Pancreas (tissue), 10 donors: ENCODE results near the gene CLRN1. TPM values are rescaled to one million over a fixed set of nuclear protein-coding genes. Genes with fewer than 3 reads are reported as not detected.

Experiments used
- ATAC-seq, 4 donors: fragments of 200-7000 bp; cut with Tn5 transposase; one replicate each; pipeline versions ENCODE4 v1.8.0 to v1.9.1; 2020; ENCODE audit warnings: mild to moderate bottlenecking in 4 of 4, moderate library complexity in 4 of 4
- DNase-seq, 6 donors: peaks; one replicate each; pipeline ENCODE4 v3.0.0-alpha.2; 2020
- FAIRE-seq: peaks from 2 replicates; lab custom pipeline; 2012; peaks lifted over from hg19 to GRCh38; lab: Jason Lieb, UNC
- H3K27ac ChIP-seq, 4 donors: fragments of 200-600 bp; sonication (generic); 1 replicate in 3 of 4; 2 replicates in 1 of 4; pipeline versions ENCODE4 v1.5.0 to v1.8.0; 2020
- H3K27me3 ChIP-seq, 4 donors: fragments of 200-600 bp; one replicate each; pipeline ENCODE4 v1.8.0; 2021
- H3K36me3 ChIP-seq, 3 donors: fragments of 200-600 bp; sonication (generic) in 1 of 3; one replicate each; pipeline versions ENCODE4 v1.5.0 to v1.8.0; 2020 to 2021
- H3K4me1 ChIP-seq, 3 donors: fragments of 200-600 bp; one replicate each; pipeline ENCODE4 v1.8.0; 2021
- H3K4me3 ChIP-seq, 4 donors: fragments of 200-600 bp; sonication (generic) in 2 of 4; one replicate each; pipeline versions ENCODE4 v1.5.0 to v1.8.0; 2020 to 2021
- H3K9me3 ChIP-seq, 4 donors: fragments of 200-600 bp; one replicate each; pipeline ENCODE4 v1.8.0; 2021
- WGBS, 2 donors: extraction: QIAGEN DNeasy Blood & Tissue Kit; methylation state at CpG; one replicate each; pipeline ENCODE4 v1.1.7; 2013; 5-methylcytosine and 5-hydroxymethylcytosine counted together
- intact Hi-C, 3 donors: fragments of 100-400 bp; cut with DNase I; formaldehyde crosslinking; loops; one replicate each; pipeline versions ENCODE4 v1.11.1 to v1.14.2; 2022
- polyA plus RNA-seq, 2 donors: library from polyadenylated mRNA; stranded (reverse); fragments of 200-250 nt; gene quantifications; one replicate each; pipeline ENCODE4 v1.2.3, GENCODE V29; 2013
- total RNA-seq, 6 donors: library from RNA; stranded (reverse); fragmentation: NEBNext Ultra II Directional in 4 of 6; extraction: Animal tissue kit (Norgen Biotek cat#: 25700) in 4 of 6; gene quantifications; one replicate each; pipeline versions ENCODE4 v1.2.1 to v1.2.4, GENCODE V29; 2021 to 2023
- TF ChIP-seq, protein P1 (sequence below), 4 donors: fragments of 200-600 bp; sonication (generic) in 3 of 4; IDR thresholded peaks; one replicate each; pipeline versions ENCODE4 v1.5.0 to v1.8.0; 2021; ENCODE audit warnings: antibody characterized with exemption in 4 of 4
- donor health status: healthy with polysubstance abuse.
- donor health status: DM: no; HTN: no; CAD: no; lungs with moderate emphysema.
- donor health status: DM: no; HTN: no; CAD: no.
- donor health status: control.
- donor health status: control.
- donor health status: Bipolar disorder and iron deficiency.
- donor health status: DM: yes; HTN: yes; CAD: no.
- donor health status: DM: no; HTN: no; CAD: no.
- donor health status: DM: no; HTN: no; CAD: no.
- donor health status: DM: yes; HTN: yes; CAD: no.

CLRN1 gene
- total and polyA plus RNA-seq, 8 donors, result not detected

DNA sequence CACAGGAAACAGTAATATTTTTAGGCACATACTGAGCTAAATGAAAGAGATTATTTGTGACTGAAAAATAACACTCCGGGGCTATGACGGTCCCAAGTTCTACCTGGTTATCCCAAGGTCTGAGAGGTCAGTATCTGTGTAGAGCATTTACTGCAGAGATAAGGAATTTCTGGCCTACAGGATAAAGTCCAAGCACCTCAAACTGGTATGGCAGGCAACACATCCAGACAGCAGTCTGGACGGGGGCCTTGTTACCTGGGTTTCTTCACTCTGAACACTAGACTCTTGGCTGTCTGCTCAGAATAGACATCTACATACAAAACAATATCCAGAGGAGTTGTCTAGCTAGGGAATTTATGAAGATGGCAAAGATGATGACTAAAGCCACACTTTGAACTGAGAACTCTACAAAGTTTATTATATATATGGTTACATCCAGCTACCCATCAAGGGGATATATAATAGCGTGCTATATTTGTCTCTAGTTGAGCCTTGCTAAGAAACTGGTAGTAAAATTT, 42.0 kb upstream of the CLRN1 start:
- intact Hi-C loops, result no loop called here
- WGBS, 2 donors, result 30 to 57% methylated on average over 4 of the region's 4 CpGs
- DNase-seq (no peak), FAIRE-seq (no peak), ATAC-seq (no peak)
- H3K27me3 ChIP-seq, result no peaks in the 10 kb centered on the region
- no peak overlapping the region for H3K27ac ChIP-seq
- TF ChIP-seq, protein P1, sequence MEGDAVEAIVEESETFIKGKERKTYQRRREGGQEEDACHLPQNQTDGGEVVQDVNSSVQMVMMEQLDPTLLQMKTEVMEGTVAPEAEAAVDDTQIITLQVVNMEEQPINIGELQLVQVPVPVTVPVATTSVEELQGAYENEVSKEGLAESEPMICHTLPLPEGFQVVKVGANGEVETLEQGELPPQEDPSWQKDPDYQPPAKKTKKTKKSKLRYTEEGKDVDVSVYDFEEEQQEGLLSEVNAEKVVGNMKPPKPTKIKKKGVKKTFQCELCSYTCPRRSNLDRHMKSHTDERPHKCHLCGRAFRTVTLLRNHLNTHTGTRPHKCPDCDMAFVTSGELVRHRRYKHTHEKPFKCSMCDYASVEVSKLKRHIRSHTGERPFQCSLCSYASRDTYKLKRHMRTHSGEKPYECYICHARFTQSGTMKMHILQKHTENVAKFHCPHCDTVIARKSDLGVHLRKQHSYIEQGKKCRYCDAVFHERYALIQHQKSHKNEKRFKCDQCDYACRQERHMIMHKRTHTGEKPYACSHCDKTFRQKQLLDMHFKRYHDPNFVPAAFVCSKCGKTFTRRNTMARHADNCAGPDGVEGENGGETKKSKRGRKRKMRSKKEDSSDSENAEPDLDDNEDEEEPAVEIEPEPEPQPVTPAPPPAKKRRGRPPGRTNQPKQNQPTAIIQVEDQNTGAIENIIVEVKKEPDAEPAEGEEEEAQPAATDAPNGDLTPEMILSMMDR (IDR thresholded peaks at IDR 0.05), result no peak
- H3K4me3 ChIP-seq, result no peak overlapping the region
- no peaks in the 10 kb centered on the region for H3K4me1 ChIP-seq
- no peaks in the 10 kb centered on the region for H3K9me3 ChIP-seq
- H3K36me3 ChIP-seq, result no peaks in the 10 kb centered on the region

DNA sequence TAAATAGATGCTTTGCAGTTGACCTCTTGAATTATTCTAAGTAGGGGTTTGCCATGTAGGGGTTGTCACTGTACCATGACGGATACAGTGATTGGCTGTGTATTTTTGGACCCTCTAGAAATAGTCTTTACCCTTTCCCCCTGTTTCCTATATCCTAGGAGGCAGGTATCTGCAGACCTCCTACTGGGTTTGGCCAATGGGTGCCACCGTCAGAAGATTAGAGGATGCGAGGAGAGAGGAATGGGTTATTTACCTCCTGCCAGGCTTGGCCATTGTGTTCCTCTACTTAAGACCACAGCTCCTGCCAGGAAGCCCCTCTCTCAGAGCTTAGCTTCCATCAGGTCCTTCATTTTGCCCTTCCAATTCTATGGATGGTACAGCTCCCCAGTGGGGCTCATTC, 40.2 kb upstream of the CLRN1 start:
- TF ChIP-seq, protein P1 (IDR thresholded peaks at IDR 0.05), result no peak
- ATAC-seq, result no peak
- Histone ChIP-seq H3K27me3 (no peaks in the 10 kb centered on the region), H3K9me3 (no peaks in the 10 kb centered on the region), H3K4me1 (no peaks in the 10 kb centered on the region), H3K27ac (no peak overlapping the region), H3K4me3 (no peak overlapping the region), H3K36me3 (no peaks in the 10 kb centered on the region)
- DNase-seq, result no peak
- no peak for FAIRE-seq
- intact Hi-C loops, result no loop called here
- 50 to 63% methylated on average over 3 of the region's 3 CpGs for WGBS, 2 donors

DNA sequence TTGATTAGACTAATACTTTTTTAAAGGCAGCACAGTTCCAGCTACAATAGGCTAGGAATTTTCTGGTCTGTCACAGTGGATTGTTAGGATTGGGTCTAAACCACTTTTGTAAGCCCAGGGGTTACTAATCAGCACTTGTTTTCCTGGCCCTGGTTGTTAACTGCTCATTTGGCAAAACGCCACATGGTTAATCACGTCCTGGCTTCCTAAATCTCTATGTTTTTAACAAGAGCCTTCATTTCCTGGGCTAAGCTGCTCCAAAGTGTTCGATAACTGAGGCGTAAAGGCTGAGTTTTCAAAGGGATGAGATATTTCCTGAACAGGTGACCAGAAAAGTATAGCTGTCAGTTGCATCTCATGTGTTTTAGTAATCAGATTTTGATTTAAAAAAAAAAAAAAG, 38.9 kb upstream of the CLRN1 start:
- Histone ChIP-seq H3K27me3 (no peaks in the 10 kb centered on the region), H3K4me1 (no peaks in the 10 kb centered on the region), H3K4me3 (no peak overlapping the region), H3K27ac (no peak overlapping the region), H3K9me3 (no peaks in the 10 kb centered on the region), H3K36me3 (no peaks in the 10 kb centered on the region)
- FAIRE-seq (no peak), ATAC-seq (peak in 2 of 4 donors; percentile 15 to 52), DNase-seq (no peak)
- TF ChIP-seq, protein P1 (IDR thresholded peaks at IDR 0.05), result no peak
- 32 to 33% methylated on average over 4 of the region's 4 CpGs for WGBS, 2 donors
- intact Hi-C loops, result no loop called here

DNA sequence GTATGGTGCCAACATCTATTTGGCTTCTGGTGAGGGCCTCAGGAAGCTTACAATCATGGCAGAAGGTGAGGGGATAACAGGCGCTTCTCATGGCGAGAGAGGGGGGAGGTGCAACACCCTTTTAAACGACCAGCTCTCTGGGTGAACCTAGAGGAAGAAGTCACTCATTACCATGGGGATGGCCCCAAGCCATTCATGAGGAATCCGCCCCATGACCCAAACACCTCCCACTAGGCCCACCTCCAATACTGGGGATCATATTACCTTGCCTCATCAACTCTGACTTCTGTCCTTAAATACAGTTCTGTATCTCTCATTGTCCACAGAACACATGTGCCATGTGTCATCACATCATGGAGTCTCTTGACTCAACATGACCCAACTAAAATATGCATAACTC, 37.5 kb upstream of the CLRN1 start:
- Histone ChIP-seq H3K4me1 (no peaks in the 10 kb centered on the region), H3K27ac (no peak overlapping the region), H3K4me3 (no peak overlapping the region), H3K36me3 (no peaks in the 10 kb centered on the region), H3K9me3 (no peaks in the 10 kb centered on the region), H3K27me3 (no peaks in the 10 kb centered on the region)
- ATAC-seq (no peak), FAIRE-seq (no peak), DNase-seq (no peak)
- WGBS, 2 donors, result 70 to 76% methylated on average over 4 of the region's 4 CpGs
- TF ChIP-seq, protein P1 (IDR thresholded peaks at IDR 0.05), result no peak
- intact Hi-C loops, result no loop called here

DNA sequence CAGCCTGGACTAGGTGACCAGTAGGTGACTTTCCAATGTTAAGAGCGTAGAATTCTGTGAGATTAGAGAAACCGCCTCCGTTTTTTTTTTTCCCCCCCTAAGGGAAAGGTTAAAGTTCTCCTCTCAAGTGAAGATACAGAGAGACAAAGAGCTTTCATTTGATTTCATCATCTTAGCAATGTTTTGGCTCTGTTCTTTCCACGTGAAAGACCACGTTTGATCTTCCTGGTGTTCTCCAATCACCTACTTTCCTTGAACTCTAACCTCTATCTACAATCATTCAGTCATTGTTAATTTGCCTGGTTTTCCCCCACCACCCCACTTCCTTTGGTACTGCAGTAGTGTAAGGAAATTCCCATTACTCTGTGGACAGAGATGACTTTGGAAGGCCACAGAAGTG, 36.9 kb upstream of the CLRN1 start:
- TF ChIP-seq, protein P1 (IDR thresholded peaks at IDR 0.05), result no peak
- no peak overlapping the region for H3K27ac ChIP-seq
- H3K27me3 ChIP-seq, result no peaks in the 10 kb centered on the region
- no peak for DNase-seq
- 75 to 82% methylated on average over 5 of the region's 5 CpGs for WGBS, 2 donors
- no peak for ATAC-seq
- FAIRE-seq, result no peak
- H3K4me1 ChIP-seq, result no peaks in the 10 kb centered on the region
- H3K4me3 ChIP-seq, result no peak overlapping the region
- no peaks in the 10 kb centered on the region for H3K36me3 ChIP-seq
- intact Hi-C loops, result no loop called here
- no peaks in the 10 kb centered on the region for H3K9me3 ChIP-seq
